Measurements from ENCODE around the gene AZIN2. TPM values are rescaled to one million over a fixed set of nuclear protein-coding genes. Genes with fewer than 3 reads are reported as not detected.
A peak's percentile ranks its signal among the peaks of the same experiment; 100 is the strongest.

Gene AZIN2
- 1 to 10 TPM; 2.5 TPM for total RNA-seq

DNA sequence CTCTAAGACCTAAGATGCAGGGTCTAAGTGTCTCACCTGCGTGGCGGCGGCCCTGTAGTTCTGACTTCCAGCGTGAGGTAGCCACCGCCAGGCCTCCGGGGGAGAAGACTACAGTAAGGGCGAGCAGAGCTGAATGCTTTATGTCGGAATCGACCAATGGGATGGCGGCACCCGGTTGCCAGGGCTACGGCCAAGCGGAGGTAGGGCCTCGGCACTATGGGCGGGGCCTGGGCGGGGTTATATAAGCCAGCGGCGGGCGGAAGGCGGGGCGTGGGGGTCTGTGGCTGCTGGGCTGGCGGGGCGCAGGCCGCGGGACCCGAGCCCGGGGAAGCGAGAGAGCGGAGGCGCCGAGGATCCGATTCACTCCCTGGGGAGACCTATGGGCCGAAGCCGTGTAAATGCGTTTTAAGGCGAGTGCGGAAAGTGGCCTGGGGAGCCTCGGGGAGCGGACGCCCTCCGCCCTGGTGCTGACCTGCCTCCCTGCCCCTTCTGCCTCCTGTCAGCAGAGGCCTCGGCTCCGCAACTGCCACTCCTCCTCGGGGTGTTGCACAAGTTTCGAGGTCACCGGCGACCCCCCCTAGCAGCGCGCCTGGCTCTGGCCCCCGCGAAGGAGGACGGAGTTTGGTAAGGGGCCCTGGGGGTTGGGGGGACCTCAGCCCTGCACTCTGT, at the start of gene AZIN2:
Gene AZIN2, plus strand, starts transcription at position 269 of the 669 bp plus-strand sequence. CDS start 1,097 bp downstream, outside the sequence.
- CTCF ChIA-PET, result interaction anchor here (0.8 to 6.9 kb wide), 9 partner anchors 14 to 369 kb away, joined by 3 to 59 read pairs (median 6); no protein-coding TSS in a partner anchor
- Mint-ChIP-seq H3K4me1 (ENCODE audit: low read depth) (peaks cover 16% of the 10 kb centered on the region), H3K9me3 (no peaks in the 10 kb centered on the region), H3K4me3 (peak within 1 kb of the TSS; percentile 74), H3K36me3 (ENCODE audit: low read depth) (no peaks in the 10 kb centered on the region), H3K27me3 (no peaks in the 10 kb centered on the region), H3K27ac (no peak within 1 kb of the TSS)
- ATAC-seq (peak; percentile 99), DNase-seq (peak; percentile 99)
- POLR2A ChIA-PET, result interaction anchor here (0.8 to 1.7 kb wide), 3 partner anchors 15 to 117 kb away, joined by 3 to 4 read pairs (median 3); no protein-coding TSS in a partner anchor
- intact Hi-C loops (cut with micrococcal nuclease), result loop anchor here (10.0 kb wide), 1 partner anchor 146 kb away; no protein-coding TSS in a partner anchor
- TF ChIP-seq, protein P1, sequence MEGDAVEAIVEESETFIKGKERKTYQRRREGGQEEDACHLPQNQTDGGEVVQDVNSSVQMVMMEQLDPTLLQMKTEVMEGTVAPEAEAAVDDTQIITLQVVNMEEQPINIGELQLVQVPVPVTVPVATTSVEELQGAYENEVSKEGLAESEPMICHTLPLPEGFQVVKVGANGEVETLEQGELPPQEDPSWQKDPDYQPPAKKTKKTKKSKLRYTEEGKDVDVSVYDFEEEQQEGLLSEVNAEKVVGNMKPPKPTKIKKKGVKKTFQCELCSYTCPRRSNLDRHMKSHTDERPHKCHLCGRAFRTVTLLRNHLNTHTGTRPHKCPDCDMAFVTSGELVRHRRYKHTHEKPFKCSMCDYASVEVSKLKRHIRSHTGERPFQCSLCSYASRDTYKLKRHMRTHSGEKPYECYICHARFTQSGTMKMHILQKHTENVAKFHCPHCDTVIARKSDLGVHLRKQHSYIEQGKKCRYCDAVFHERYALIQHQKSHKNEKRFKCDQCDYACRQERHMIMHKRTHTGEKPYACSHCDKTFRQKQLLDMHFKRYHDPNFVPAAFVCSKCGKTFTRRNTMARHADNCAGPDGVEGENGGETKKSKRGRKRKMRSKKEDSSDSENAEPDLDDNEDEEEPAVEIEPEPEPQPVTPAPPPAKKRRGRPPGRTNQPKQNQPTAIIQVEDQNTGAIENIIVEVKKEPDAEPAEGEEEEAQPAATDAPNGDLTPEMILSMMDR (IDR thresholded peaks at IDR 0.05), result no peak

DNA sequence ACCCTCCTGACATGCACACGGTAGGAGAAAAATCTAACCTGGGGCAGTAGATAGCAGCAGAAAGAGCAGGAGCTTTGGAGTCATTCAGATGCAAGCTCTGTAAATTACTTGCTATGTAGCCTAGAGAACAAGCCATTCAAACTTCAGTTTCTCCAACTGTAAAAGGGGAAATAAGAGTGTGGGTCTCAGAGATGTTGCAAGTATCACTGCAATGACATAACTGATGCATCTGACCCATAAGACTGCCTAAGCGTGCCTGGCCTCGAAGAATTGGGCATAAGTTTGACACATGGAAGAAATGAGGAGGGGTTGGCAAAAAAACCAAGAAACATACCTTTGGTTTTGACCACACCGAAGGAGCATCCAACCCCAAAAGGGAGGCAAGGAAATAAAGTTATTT, 49.4 kb upstream of the AZIN2 start:
- TF ChIP-seq, protein P1 (IDR thresholded peaks at IDR 0.05), result no peak
- Mint-ChIP-seq H3K36me3 (ENCODE audit: low read depth) (peaks cover 71% of the 10 kb centered on the region), H3K27ac (no peak overlapping the region), H3K9me3 (no peaks in the 10 kb centered on the region), H3K27me3 (no peaks in the 10 kb centered on the region), H3K4me3 (no peak overlapping the region), H3K4me1 (ENCODE audit: low read depth) (peaks cover 62% of the 10 kb centered on the region)
- intact Hi-C loops (cut with micrococcal nuclease), result loop anchor here (10.0 kb wide), 1 partner anchor 107 kb away; no protein-coding TSS in a partner anchor
- CTCF ChIA-PET, result interaction anchor here (0.8 to 2.1 kb wide), 6 partner anchors 9 to 139 kb away, joined by 3 to 7 read pairs (median 3); no protein-coding TSS in a partner anchor
- POLR2A ChIA-PET, result interaction anchor here (0.6 to 1.9 kb wide), 3 partner anchors 10 to 54 kb away, joined by 3 to 8 read pairs (median 4); no protein-coding TSS in a partner anchor
- ATAC-seq (no peak), DNase-seq (no peak)

DNA sequence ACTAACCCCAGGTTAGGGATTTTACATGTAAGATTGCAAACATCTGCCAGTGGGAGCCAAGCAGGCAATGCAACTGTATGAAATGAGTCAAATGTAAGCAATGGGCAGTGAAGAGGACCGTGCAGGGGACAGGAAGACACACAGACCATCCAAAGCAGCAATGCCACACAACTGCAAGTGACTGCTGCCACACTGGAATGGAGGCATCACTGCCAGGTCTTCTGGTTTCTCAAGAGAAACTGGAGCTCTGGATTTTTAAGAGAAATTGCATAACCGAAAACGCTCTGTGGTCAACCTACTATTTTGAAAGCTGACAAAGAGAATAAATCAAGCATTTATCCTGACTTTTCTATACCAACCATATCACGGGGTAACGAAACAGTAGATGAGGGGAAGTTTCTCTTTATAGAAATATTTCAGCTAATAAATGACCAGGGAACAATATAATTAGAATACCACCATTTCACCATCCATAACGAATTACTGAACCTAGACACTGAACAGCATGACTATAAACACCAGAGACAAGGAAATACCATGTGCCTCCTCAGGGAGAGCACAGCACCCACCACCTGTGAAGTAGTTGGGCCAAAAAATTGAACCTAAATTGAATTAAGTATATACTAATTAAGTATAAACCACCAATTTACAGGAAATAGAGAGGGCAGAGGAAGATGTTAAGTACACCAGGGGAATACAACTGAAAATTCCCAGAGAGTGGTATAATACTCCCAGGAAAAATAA, 48.7 kb upstream of the AZIN2 start:
- CTCF ChIA-PET, result interaction anchor here (0.8 kb wide), 1 partner anchor 139 kb away, joined by 3 read pairs; no protein-coding TSS in a partner anchor
- Mint-ChIP-seq H3K27me3 (no peaks in the 10 kb centered on the region), H3K9me3 (no peaks in the 10 kb centered on the region), H3K36me3 (ENCODE audit: low read depth) (peaks cover 72% of the 10 kb centered on the region), H3K4me3 (no peak overlapping the region), H3K4me1 (ENCODE audit: low read depth) (peaks cover 63% of the 10 kb centered on the region), H3K27ac (no peak overlapping the region)
- DNase-seq (no peak), ATAC-seq (no peak)
- POLR2A ChIA-PET, result no interaction called here
- intact Hi-C loops (cut with micrococcal nuclease), result loop anchor here (10.0 kb wide), 1 partner anchor 107 kb away; no protein-coding TSS in a partner anchor
- TF ChIP-seq, protein P1 (IDR thresholded peaks at IDR 0.05), result no peak

DNA sequence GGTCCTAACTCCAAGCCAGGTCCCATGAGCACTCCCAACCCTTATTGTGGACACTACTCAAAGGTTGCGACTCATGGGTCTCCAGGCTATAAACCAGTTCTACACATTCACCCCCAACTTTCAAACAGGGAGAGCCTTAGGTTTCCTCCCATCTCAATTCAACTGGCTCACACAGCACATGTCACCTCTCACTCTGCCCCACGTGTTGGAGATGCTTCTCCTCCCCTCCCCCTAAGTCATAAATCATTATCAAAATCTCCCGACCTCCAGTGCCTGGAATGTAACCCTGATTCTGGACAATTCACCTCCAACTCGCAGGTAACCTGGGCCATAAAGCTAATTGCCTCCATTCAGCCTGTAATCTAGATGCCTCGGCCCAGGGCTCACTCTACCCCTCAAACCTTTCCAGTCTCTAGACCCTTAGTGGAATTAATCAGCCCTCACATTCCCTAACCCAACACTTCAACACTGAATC, 44.9 kb upstream of the AZIN2 start:
- TF ChIP-seq, protein P1 (IDR thresholded peaks at IDR 0.05), result no peak
- Mint-ChIP-seq H3K4me1 (ENCODE audit: low read depth) (peaks cover 39% of the 10 kb centered on the region), H3K27ac (peak overlapping the region; percentile 89), H3K4me3 (peak overlapping the region; percentile 99), H3K9me3 (no peaks in the 10 kb centered on the region), H3K36me3 (ENCODE audit: low read depth) (peaks cover 44% of the 10 kb centered on the region), H3K27me3 (no peaks in the 10 kb centered on the region)
- intact Hi-C loops (cut with micrococcal nuclease), result loop anchor here (10.0 kb wide), 1 partner anchor 111 kb away; no protein-coding TSS in a partner anchor
- DNase-seq (peak; percentile 27), ATAC-seq (no peak)
- ChIA-PET POLR2A (interaction anchor here (0.7 to 2.0 kb wide), 5 partner anchors 10 to 43 kb away, joined by 3 to 9 read pairs (median 4); no protein-coding TSS in a partner anchor), CTCF (interaction anchor here (1.2 to 1.9 kb wide), 2 partner anchors 19 to 60 kb away, joined by 3 to 5 read pairs; no protein-coding TSS in a partner anchor)
